ENCODE measurements around the gene TULP4. TPM values are rescaled to one million over a fixed set of nuclear protein-coding genes. Genes with fewer than 3 reads are reported as not detected.

TULP4 gene
- total RNA-seq, 2 experiments from 2014 or later = 18.4 to 18.5 TPM

- intact Hi-C loops (cut with micrococcal nuclease) = no loop called here
- H3K27ac Mint-ChIP-seq = no peak overlapping the region
- ChIA-PET CTCF (interaction anchor here (2.0 kb wide), 1 partner anchor 280 kb away, joined by 6 read pairs; no protein-coding TSS in a partner anchor), POLR2A (no interaction called here)
- no peak overlapping the region for H3K4me3 Mint-ChIP-seq
- H3K27me3 Mint-ChIP-seq = no peaks in the 10 kb centered on the region
- TF ChIP-seq CTCF (IDR thresholded peaks at IDR 0.05) = no peak
- no peaks in the 10 kb centered on the region for H3K4me1 Mint-ChIP-seq (ENCODE audit: low read depth)
- H3K36me3 Mint-ChIP-seq (ENCODE audit: low read depth) = peaks cover 8% of the 10 kb centered on the region
- no peak for DNase-seq
- no peaks in the 10 kb centered on the region for H3K9me3 Mint-ChIP-seq
- ATAC-seq = no peak
These were observed 189.3 kb downstream of the TULP4 start for GRCh38 chr6:158501360-158502262.

GRCh38 chr6:158502263-158502950, 190.1 kb downstream of the TULP4 start:
- no peak for TF ChIP-seq CTCF (IDR thresholded peaks at IDR 0.05)
- Mint-ChIP-seq H3K36me3 (ENCODE audit: low read depth) (peaks cover 8% of the 10 kb centered on the region), H3K4me3 (no peak overlapping the region), H3K27ac (no peak overlapping the region), H3K9me3 (no peaks in the 10 kb centered on the region), H3K27me3 (no peaks in the 10 kb centered on the region), H3K4me1 (ENCODE audit: low read depth) (no peaks in the 10 kb centered on the region)
- DNase-seq (no peak), ATAC-seq (no peak)
- ChIA-PET CTCF (interaction anchor here (2.0 kb wide), 1 partner anchor 281 kb away, joined by 6 read pairs; no protein-coding TSS in a partner anchor), POLR2A (no interaction called here)
- intact Hi-C loops (cut with micrococcal nuclease) = no loop called here

GRCh38 chr6:158503222-158503621, 191.0 kb downstream of the TULP4 start:
- ChIA-PET POLR2A (no interaction called here), CTCF (interaction anchor here (2.0 kb wide), 1 partner anchor 282 kb away, joined by 6 read pairs; no protein-coding TSS in a partner anchor)
- H3K27me3 Mint-ChIP-seq = no peaks in the 10 kb centered on the region
- ATAC-seq (no peak), DNase-seq (no peak)
- H3K36me3 Mint-ChIP-seq (ENCODE audit: low read depth) = peaks cover 8% of the 10 kb centered on the region
- no peak overlapping the region for H3K4me3 Mint-ChIP-seq
- TF ChIP-seq CTCF (IDR thresholded peaks at IDR 0.05) = no peak
- no peaks in the 10 kb centered on the region for H3K9me3 Mint-ChIP-seq
- intact Hi-C loops (cut with micrococcal nuclease) = no loop called here
- no peak overlapping the region for H3K27ac Mint-ChIP-seq
- no peaks in the 10 kb centered on the region for H3K4me1 Mint-ChIP-seq (ENCODE audit: low read depth)

- CTCF ChIA-PET = interaction anchor here (0.7 to 0.9 kb wide), 2 partner anchors 283 to 478 kb away, joined by 3 read pairs; no protein-coding TSS in a partner anchor
- intact Hi-C loops (cut with micrococcal nuclease) = no loop called here
- ATAC-seq (no peak), DNase-seq (no peak)
- Mint-ChIP-seq H3K4me3 (no peak overlapping the region), H3K36me3 (ENCODE audit: low read depth) (peaks cover 8% of the 10 kb centered on the region), H3K4me1 (ENCODE audit: low read depth) (no peaks in the 10 kb centered on the region), H3K27me3 (no peaks in the 10 kb centered on the region), H3K27ac (no peak overlapping the region), H3K9me3 (no peaks in the 10 kb centered on the region)
- POLR2A ChIA-PET = no interaction called here
- no peak for TF ChIP-seq CTCF (IDR thresholded peaks at IDR 0.05)
These were observed 191.6 kb downstream of the TULP4 start for GRCh38 chr6:158503846-158504245.

GRCh38 chr6:158505194-158505593, 192.9 kb downstream of the TULP4 start:
- Mint-ChIP-seq H3K4me1 (ENCODE audit: low read depth) (no peaks in the 10 kb centered on the region), H3K9me3 (no peaks in the 10 kb centered on the region), H3K27me3 (no peaks in the 10 kb centered on the region), H3K4me3 (no peak overlapping the region), H3K36me3 (ENCODE audit: low read depth) (peaks cover 5% of the 10 kb centered on the region), H3K27ac (no peak overlapping the region)
- intact Hi-C loops (cut with micrococcal nuclease) = no loop called here
- no peak for ATAC-seq
- TF ChIP-seq CTCF (IDR thresholded peaks at IDR 0.05) = no peak
- ChIA-PET CTCF (interaction anchor here (2.0 kb wide), 1 partner anchor 14 kb away, joined by 4 read pairs; no protein-coding TSS in a partner anchor), POLR2A (no interaction called here)
- no peak for DNase-seq

All from activated CD8-positive, alpha-beta T cell treated with anti-CD3 and anti-CD28 coated beads for 36 hours (primary cell).